GM12874 (cell line): ENCODE measurements around the gene FAM151B.

Experiments used
- CTCF ChIP-seq: IDR thresholded peaks from 2 replicates; pipeline ENCODE4 v1.5.1; 2011; ENCODE audit warnings: low read depth, mild to moderate bottlenecking, control low read depth, low read length, moderate library complexity; ENCODE audit not compliant: insufficient read depth

Gene FAM151B

GRCh38 chr5:80468131-80468530 is 19.8 kb upstream of the FAM151B start:
- TF ChIP-seq CTCF: no peak

GRCh38 chr5:80474929-80475328 is 13.0 kb upstream of the FAM151B start:
- no peak for TF ChIP-seq CTCF

- TF ChIP-seq CTCF: no peak
Measured at GRCh38 chr5:80479713-80480112, 8.2 kb upstream of the FAM151B start.

GRCh38 chr5:80480354-80480753 is 7.5 kb upstream of the FAM151B start:
- no peak for TF ChIP-seq CTCF

- TF ChIP-seq CTCF: peak; percentile 84
Measured at GRCh38 chr5:80481019-80481893, 6.6 kb upstream of the FAM151B start.

- no peak for TF ChIP-seq CTCF
Measured at GRCh38 chr5:80482578-80482977, 5.3 kb upstream of the FAM151B start.

GRCh38 chr5:80483636-80484232 is 4.2 kb upstream of the FAM151B start:
- TF ChIP-seq CTCF: no peak
